NCI-H1694 (cell line): ENCODE data around the gene SSH2.
"Not testable (repeated sequence)": the region's sequence is repeated elsewhere in the genome, so short reads cannot be mapped to it uniquely, and the experiment has no call there.

Experiments
- DNase-seq: peaks from one replicate; lab custom pipeline; 2025; lab: John Stamatoyannopoulos, UW

SSH2 gene

GRCh38 chr17:29661213-29661612, 268.8 kb downstream of the SSH2 start:
- no peak for DNase-seq

- DNase-seq: no peak
These were observed 270.9 kb downstream of the SSH2 start for GRCh38 chr17:29659155-29659554.

GRCh38 chr17:29655323-29655722, 274.7 kb downstream of the SSH2 start:
- no peak for DNase-seq

GRCh38 chr17:29653995-29654714, 275.9 kb downstream of the SSH2 start:
- no peak for DNase-seq

DNA sequence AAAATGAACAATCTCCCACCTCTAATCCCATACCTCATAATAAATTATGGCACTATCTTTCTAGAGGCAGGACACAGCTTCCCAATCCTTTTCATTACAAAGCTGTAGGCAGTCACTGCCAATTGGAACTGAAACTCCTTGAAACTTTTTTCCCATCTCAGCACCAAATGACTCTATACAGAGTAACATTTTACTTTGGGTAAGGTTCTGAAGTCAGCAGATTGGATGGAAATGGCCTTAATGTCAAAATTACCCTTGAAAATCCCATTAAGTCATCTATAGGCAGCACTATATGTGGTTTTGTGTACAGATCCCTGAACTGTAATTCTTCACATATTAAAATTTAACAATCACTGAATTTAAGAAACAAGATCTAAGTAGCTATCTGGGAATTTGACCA, 277.1 kb downstream of the SSH2 start:
- no peak for DNase-seq

DNA sequence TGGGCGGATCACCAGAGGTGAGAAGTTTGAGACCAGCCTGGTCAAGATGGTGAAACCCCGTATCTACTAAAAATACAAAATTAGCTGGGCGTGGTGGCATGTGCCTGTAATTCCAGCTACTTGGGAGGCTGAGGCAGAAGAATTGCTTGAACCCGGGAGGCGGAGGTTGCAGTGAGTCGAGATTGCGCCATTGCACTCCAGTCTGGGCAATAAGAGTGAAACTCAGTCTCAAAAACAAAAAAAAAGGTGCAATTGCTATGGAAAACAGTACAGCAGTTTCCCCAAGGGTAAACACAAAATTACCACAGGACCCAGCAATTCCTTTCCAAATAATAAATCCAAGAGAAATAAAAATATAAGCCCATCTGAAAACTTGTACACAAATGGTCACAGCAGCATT, 278.1 kb downstream of the SSH2 start:
- not testable (repeated sequence) for DNase-seq

DNA sequence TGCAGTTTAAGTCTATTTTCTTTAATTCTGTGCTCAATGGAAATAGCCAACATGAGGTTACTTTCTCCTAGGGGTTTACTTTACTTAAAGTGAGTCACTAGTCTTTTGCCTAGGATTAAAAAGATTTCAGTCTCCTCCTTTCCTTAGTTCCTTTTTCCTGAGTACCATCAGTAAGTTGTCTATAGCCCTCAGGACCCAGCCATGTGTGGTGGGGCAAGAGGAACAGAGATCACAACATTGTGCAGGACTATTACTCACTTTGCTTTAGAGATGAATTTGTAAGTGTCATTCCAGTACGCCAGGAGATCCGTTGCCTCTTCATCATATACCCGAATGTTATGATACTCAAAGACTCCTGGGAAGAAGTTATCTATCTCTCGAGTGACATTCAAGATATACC, 279.6 kb downstream of the SSH2 start:
- DNase-seq: no peak

GRCh38 chr17:29649359-29649758, 280.7 kb downstream of the SSH2 start:
- DNase-seq: no peak

- DNase-seq: no peak
These were observed 282.0 kb downstream of the SSH2 start for GRCh38 chr17:29648005-29648404.

DNA sequence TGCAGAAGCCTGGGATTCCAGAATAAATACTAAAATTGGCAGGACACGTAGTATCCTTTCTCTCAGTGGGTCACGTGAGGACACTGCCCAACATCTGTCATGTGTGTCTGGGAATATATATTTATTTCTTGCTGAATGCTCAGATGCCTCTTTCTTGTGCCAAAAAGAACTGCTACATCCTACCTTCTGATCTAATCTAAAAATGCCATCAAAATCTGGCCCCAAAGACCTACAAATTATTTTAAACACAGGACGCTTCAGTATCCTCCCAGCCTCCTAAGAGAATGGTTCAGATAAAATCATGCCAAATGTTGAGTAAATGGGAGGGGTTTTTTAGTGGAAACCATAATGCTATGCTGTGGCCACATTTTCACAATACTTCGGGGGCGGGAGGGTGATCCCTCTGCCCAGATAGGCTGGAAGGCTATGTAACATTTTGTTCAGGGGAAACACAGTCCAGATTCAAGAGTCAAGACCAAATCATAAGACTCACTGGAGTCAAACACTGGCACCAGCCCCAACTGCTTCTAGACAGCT, 284.4 kb downstream of the SSH2 start:
- peak; percentile 70 for DNase-seq

GRCh38 chr17:29643817-29644160, 286.2 kb downstream of the SSH2 start:
- no peak for DNase-seq

DNA sequence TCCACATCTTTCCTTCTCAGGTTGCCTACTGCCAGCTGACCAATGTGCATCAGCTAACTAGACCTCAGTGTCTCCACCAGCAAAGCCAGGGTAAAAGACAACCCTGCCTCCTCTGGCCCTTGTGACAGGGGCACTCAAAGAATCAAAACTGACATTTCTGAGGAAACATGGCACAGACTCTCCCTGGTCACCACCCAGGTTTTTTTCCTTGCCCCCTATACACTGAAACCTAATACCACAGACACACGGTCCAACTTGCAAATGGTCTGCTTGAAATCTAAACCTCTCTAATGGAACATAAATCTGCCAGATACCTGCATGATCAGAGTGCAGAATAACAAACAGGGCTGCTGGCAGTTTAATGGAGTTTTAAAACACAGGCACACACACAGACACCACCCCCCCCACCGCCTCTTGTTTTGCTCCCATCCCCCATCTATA, 287.8 kb downstream of the SSH2 start:
- DNase-seq: no peak

DNA sequence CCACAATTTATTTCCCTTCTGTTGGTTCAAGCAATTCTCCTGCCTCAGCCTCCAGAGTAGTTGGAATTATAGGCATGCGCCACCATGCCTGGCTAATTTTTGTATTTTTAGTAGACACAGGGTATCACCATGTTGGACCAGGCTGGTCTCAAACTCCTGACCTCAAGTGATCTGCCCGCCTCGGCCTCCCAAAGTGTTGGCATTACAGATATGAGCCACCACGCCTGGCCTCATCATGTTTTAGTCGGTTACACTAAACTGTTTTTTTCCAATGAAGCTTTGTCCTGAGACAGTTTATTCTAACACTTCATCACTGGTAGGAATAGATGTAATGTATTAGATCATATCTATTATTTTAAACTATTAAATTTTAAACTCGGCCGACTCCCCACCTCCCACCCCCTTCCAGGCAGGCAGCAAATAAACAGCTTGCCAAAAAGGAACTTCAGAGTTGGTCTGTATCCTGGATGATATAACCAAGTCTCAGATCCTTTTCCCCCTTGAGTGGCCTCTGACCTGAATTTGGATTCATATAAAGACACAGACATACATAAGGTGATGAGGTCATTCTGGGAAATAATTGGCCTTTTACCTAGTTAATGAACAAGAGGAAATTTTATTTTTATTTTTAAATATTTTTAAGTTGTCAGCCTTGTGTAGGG, 288.9 kb downstream of the SSH2 start:
- no peak for DNase-seq

DNA sequence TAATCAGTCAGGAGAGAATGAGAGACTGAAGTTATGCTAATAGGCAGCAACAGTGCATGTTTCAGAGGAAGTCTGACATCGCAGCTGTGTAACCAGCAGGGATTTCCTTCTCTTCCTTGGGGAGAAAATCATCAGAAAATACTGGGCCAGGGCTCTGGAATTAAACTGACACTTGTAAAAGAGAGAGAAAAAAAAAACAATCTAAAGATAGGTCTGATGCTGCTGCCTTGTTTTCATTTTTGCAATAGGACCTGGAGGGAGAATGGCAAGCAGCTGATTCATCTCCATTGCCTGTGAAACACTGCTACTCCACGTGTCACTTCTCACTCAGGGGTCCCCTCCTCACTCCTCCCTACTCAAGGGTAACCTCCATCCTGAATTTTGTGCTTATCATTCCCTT, 289.6 kb downstream of the SSH2 start:
- no peak for DNase-seq

GRCh38 chr17:29633886-29634285, 296.1 kb downstream of the SSH2 start:
- no peak for DNase-seq

DNA sequence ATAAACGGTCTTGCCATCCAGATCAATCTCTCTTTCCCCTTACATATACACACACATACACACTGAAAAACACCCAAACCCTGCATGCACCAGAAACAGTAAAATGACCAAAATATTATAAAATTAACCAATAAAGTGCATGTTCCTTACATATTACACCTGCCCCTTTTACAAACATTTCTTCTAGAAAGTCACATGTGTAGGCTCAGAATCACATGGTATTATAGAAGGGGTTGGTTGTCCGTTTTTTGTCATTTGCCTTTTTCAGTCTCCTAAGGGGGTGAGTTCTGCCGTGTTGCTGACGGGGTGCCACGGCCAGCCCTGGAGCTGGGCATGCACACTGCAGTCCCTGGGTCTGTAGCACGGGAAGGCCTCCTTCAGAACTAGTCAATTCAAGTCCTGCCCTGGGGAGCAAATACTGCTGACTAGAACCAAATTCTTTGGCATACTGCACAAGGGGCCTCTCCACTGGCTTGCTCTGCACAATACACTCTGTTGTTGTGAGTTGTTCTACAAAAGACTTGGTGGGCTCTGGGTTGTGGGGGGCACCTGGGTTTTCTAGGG, 299.3 kb downstream of the SSH2 start:
- no peak for DNase-seq

GRCh38 chr17:29629839-29630238, 300.2 kb downstream of the SSH2 start:
- peak; percentile 17 for DNase-seq

- DNase-seq: no peak
These were observed 301.4 kb downstream of the SSH2 start for GRCh38 chr17:29628644-29629043.

DNA sequence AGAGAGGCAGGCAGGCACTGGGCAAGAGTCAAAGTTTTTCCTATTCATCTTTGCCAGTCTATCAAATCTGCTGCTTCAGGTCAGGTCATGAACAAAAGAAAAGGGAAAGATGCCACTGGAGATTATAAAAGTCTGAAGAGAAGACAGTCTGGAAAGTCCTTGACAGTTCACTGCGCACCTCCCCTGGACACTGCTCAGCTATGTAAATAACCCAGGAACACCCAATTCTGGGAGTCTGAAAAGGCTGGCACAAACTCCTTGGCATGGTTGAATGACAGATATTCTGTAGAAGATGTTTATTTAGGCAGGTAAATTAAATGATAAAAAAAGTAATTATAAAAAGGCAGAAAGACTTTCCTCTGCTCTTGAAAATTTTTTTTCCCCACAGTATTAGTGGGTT, 302.1 kb downstream of the SSH2 start:
- DNase-seq: no peak

DNA sequence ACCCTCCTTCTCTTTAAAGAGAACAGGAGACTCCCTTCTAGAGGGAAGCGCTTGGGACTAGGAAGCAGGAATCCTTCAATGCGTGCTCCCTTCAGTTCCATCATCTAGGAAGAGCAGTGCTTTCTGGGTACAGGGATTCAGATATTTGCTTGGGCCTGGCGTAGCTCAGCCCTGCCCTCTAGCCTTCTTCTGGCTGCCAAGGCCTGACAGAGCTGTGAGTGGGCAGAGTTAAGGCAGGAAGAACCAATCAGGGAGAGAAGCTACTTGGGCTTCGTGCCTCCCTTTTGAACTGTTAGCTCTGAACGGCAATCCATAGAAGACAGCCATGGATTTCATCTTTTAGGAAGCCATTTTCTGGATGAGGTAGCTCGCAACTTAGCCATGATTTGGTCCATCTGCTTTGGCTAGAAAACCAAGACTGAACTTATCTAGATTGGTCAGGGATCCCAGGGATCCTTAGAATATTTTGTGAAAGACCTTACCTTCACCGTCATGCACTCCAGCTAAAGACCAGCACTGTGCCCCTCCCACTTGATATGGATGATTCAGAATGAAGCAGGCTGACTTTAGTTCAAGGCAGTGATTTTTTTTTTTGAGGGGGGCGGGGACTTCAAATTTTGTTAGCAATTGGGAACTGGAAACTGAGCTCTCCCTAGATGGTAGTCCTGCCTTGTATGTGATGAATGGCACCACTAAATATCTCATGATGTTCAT, 304.8 kb downstream of the SSH2 start:
- no peak for DNase-seq

DNA sequence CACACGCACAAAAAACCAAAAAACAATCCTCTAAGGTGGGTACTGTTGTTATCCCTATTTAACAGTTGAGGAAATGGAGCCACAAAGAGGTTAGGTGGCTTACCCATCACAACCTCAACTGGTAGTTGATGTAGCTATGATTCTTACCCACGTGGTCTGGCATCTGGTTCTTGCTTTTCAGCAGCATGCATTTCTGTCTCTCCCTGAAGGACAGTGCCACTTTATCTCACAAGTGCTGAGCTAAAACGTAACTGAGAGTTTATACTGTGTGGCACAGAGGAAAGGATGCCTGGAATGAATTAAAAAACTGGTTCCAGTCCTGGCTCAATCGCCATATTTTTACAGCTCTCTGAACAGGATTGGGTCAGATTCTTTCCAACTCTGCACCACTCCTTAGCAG, 305.4 kb downstream of the SSH2 start:
- no peak for DNase-seq

DNA sequence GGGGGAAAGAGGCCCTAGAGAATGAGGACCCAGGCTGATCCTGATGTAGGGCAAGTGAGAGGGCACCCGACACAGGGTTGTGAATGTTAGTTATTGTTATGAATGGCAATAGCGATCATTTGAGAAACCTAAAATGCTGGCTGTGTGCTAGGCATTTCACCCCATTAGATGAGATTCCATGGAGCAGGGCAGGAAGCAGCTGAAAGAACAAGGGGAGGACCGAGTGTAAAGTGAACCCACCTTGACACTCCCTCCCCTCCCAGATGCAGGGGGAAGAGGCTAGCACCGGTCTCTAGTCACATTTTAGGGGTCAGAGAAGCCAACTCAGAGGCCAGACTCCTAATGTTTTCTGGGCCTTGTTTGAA, 306.8 kb downstream of the SSH2 start:
- DNase-seq: no peak
